ENCODE data around the gene CRTC1.
A peak's percentile ranks its signal among the peaks of the same experiment; 100 is the strongest.

Gene CRTC1

GRCh38 chr19:18772620-18773587, 89.4 kb downstream of the CRTC1 start:
- DNase-seq: no peak

- DNase-seq: no peak
Measured at GRCh38 chr19:18773682-18774081, 90.2 kb downstream of the CRTC1 start.

- no peak for DNase-seq
Measured at GRCh38 chr19:18774107-18774506, 90.6 kb downstream of the CRTC1 start.

GRCh38 chr19:18774782-18775444, 91.4 kb downstream of the CRTC1 start:
- DNase-seq: no peak

- no peak for DNase-seq
Measured at GRCh38 chr19:18775586-18776287, 92.3 kb downstream of the CRTC1 start.

- DNase-seq: no peak
Measured at GRCh38 chr19:18776288-18776594, 92.8 kb downstream of the CRTC1 start.

GRCh38 chr19:18776736-18777135, 93.3 kb downstream of the CRTC1 start:
- DNase-seq: no peak

GRCh38 chr19:18777301-18778075, 94.0 kb downstream of the CRTC1 start:
- no peak for DNase-seq

GRCh38 chr19:18778076-18778389, 94.6 kb downstream of the CRTC1 start:
- DNase-seq: no peak

GRCh38 chr19:18778826-18779495, 95.5 kb downstream of the CRTC1 start:
- no peak for DNase-seq

- no peak for DNase-seq
Measured at GRCh38 chr19:18780081-18780480, 96.6 kb downstream of the CRTC1 start.

GRCh38 chr19:18780631-18781030, 97.2 kb downstream of the CRTC1 start:
- no peak for DNase-seq

- no peak for DNase-seq
Measured at GRCh38 chr19:18781047-18781600, 97.6 kb downstream of the CRTC1 start.

GRCh38 chr19:18781885-18782527, 98.5 kb downstream of the CRTC1 start:
- DNase-seq: no peak

GRCh38 chr19:18782559-18783225, 99.2 kb downstream of the CRTC1 start:
- DNase-seq: no peak

- no peak for DNase-seq
Measured at GRCh38 chr19:18783958-18784785, 100.7 kb downstream of the CRTC1 start.

- DNase-seq: no peak
Measured at GRCh38 chr19:18784786-18785120, 101.3 kb downstream of the CRTC1 start.

GRCh38 chr19:18785179-18786124, 102.0 kb downstream of the CRTC1 start:
- peak; percentile 40 for DNase-seq
